GM19099 (cell line): ENCODE data around the gene BCAR3.

ENCODE experiments used
- POLR2A ChIP-seq: IDR thresholded peaks from 3 replicates; pipeline ENCODE4 v1.6.1; 2011; ENCODE audit warnings: low read depth; ENCODE audit not compliant: insufficient read length; ENCODE audit errors: extremely low read depth

BCAR3 gene

DNA sequence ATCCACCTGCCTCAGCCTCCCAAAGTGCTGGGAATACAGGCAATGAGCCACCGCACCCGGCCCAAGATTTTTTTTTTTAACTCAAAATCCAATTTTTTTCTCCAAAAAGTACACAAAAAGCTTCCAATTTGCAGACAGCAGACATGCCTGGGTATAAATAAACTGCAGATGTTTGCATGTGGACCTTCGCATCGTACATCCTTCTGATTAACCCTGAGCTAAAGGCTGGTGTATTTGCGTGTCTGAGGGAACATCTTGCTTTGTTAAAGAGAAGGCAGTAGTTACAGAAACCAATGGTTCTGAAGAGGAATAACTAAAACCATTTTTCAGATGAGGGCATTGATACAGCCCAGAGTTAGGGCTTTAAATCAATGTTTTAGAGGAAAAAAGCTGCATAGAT is 12.7 kb downstream of the BCAR3 start:
- no peak for TF ChIP-seq POLR2A

GRCh38 chr1:93668121-93668520 is 13.5 kb downstream of the BCAR3 start:
- no peak for TF ChIP-seq POLR2A

DNA sequence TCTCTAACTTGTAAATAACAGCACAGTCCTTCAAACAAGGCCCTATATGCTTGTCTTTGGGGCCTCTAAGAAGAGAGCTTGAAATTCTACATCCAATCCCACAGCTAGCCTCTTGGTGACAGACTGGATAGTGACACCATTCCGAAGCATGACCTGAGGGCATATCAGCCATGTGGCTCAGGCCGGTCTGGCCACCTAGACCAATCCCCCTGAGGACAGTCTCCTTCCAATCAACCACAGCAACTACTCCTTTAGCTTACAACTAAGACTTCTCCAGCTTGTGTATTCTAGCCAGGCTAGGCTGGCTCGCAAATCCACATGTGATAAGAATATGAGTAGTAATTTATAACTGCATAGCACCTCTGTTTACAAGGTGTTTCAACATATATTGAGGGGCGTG is 14.0 kb downstream of the BCAR3 start:
- no peak for TF ChIP-seq POLR2A

DNA sequence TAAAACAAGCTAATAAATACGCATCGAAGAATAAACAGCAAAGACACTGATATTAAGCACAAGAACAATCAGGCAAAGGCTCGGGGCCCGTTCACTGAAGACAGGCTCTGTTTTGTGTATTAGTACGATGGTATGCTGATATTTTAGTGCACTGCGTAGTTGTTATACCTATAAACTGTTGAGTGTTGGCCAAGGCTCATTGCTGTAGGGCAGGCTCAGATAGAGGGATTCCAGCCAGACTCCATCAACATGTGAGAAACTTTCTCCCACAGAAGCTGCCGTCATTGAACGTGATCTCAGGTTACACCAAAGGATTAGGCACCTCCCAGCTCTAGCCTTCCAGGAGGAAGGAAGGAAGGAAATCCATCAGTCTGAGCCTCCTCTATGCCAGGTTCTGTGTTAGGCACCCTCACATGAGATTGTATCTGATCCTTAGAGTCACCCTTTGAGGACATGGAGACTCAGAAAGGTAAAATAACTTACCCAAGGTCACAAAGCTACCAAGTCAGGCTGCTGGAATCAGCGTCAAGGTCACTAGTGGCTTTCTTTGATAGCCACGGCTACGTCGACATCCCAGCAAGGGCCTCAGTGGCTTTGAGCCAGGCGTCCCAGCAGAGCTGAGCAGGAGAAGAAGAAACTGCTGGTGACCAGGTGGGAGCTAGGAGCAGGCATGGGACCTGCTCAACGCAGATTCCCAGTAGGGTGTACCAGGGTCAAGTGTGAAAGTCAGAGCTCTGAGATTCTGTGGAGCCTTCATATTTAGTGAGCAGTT is 14.8 kb downstream of the BCAR3 start:
- no peak for TF ChIP-seq POLR2A

DNA sequence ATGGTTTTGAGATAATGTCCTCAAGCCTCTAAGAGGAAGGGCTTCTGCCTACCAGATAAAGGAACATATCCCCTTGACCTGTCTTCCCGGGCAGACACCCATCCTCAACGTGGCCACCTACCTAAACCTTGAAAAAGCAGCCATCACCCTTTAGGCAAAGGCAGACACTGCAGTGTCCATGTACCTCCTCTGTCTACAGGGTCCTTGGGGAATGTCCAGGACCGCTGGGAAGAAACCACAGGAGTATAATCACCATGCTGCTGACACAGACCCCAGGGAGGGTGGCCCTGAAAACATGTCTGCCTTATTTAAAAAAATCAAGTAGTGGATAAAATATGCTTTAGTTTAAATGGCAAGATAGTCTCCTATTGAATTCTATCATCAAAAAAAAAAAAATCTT is 16.6 kb downstream of the BCAR3 start:
- no peak for TF ChIP-seq POLR2A

DNA sequence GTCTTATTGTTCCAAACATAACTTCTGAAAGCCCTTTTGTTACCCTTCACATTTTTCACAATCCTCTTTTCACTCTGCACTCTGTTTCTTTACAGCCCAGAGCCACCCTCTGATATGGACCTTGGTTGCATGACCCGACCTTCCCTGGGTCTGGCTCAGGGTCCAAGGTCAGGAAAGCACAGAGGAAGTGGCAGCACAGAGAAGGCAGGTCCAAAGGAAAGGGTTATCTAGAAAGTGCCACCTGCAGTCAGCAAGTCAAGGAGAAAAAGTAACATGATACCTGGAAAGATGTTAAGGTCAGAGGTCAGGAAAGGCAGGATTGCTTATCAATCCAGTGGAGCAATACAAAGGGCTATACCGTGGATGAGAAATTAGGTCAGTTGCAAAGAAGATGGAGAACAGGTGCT is 18.4 kb downstream of the BCAR3 start:
- TF ChIP-seq POLR2A, result no peak

DNA sequence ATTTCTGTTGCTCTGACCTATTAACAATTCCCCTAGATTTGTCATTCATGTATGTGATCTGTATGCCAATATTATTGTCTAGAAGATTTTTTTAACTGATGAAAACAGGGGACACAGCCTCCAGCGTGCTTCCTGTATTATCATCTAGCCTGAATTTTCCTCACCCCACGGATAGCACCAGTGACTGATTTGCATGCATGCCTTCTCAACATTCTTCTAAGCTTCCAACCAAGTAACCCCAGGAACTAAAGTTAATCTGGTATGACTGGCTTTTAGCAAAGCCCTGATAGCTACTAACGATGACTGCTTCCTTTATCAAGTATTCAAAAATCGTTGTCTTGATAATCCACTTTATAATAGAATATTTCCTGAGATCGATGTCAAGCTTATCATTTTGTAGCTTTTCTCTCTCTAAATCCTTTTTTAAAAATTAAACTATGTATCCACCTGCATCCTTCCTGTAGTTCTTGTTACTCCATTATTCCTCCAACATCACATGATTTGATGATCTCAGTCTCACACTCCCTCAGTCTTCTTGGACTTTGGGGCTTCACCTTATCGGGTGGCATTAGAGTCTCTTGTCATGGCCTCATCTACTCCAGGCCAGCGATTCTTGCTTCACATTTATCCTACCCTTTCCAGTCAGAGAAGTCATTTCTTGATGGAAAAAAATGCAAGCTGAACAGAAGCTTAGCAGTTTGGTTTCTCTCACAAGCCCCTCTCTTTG is 19.0 kb downstream of the BCAR3 start:
- no peak for TF ChIP-seq POLR2A

GRCh38 chr1:93661829-93662474 is 19.7 kb downstream of the BCAR3 start:
- no peak for TF ChIP-seq POLR2A

DNA sequence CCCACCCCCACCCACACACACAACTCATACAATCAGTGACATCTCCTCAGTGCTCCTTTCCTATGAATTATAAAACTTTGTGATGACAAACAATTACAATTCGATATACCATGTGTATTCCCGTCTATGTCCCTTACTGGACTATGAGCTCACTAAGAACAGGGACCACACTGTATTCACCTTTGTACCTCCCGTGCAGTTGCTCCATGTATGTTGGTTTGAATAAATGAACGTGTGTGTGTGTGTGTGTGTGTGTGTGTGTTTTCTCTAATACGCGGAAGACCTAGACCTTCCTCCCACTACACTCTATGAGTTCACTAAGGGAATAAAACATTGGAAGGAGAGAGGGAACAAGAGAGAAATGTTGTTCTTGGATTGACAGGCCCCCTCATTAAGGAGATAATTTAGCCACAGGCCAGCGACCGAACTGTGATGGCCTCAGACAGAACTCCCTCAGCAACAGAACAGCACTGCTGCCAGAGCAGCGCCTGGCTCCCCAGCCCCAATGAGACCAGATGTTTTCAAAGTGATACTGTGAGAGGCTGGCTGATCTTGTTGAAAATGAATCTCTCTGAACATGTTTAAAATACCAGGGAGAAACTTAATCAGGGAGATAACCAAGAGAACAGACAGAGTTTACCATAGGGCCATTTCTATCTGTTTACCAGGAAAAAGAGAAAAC is 21.7 kb downstream of the BCAR3 start:
- TF ChIP-seq POLR2A, result no peak

DNA sequence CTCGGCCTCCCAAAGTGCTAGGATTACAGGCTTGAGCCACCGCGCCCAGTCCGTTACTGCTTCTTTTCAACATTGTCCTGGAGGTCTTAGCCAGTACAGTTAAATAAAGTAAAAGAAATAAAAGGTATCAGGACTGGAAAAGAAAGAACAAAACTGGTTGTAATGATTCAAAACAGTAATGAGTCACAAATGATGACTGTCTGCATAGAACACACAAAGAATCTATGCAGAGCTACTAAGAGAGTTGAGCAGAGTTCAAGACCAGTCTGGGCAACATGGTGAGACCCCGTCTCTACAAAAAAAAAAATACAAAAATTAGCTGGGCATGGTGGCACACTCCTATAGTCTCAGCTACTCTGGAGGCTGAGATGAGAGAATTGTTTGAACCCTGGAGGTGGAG is 23.4 kb downstream of the BCAR3 start:
- TF ChIP-seq POLR2A, result no peak

DNA sequence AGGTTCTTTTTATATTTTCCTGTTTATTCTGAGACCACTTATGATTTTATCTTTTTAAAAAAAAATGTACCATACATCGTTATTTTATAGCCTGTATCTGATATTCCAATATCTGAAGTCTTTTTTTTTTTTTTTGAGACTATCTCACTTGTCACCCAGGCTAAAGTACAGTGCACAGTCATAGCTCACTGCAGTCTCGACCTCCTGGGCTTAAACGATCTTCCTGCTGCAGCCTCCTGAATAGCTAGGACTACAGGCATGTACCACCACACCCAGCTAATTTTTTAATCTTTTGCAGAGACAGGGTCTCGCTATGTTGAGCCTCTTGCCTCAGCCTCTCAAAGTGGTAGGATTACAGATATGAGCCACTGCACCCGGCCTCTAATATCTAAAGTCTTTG is 25.1 kb downstream of the BCAR3 start:
- TF ChIP-seq POLR2A, result no peak

- TF ChIP-seq POLR2A, result no peak
Observed at GRCh38 chr1:93653656-93654055, 28.0 kb downstream of the BCAR3 start.

- no peak for TF ChIP-seq POLR2A
Observed at GRCh38 chr1:93652323-93652949, 29.2 kb downstream of the BCAR3 start.

GRCh38 chr1:93651695-93652094 is 29.9 kb downstream of the BCAR3 start:
- no peak for TF ChIP-seq POLR2A

DNA sequence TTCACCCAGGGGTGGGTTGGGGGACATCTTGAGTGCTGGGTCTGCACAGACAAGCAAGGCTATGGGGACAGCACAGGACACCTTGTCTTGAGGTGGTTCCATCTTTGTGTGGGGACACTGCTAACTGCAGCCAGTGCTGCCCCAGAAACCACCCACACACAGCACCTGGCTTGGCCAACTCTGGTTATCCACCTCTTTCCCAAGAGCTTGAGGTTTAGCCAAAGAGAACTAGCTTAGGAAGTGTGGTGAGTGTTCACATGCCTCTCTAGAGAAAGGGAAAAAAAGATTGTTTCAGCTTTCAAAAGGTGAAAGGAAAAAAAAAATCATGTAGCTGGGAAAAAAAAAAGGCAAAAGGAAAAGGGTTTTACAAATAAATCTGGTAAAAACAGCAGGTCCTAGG is 32.4 kb downstream of the BCAR3 start:
- no peak for TF ChIP-seq POLR2A

- TF ChIP-seq POLR2A, result no peak
Observed at GRCh38 chr1:93648656-93649055, 33.0 kb downstream of the BCAR3 start.

- TF ChIP-seq POLR2A, result no peak
Observed at GRCh38 chr1:93641527-93641926, 40.1 kb downstream of the BCAR3 start.
